Right cardiac atrium (tissue), 5 donors: ENCODE measurements around the gene TMEM63B. TPM values are rescaled to one million over a fixed set of nuclear protein-coding genes. Genes with fewer than 3 reads are reported as not detected.

Source experiments
- ATAC-seq, 2 donors: fragments of 200-7000 bp; cut with Tn5 transposase; one replicate each; pipeline versions ENCODE4 v1.8.0 to v1.9.1; 2020; ENCODE audit warnings: moderate library complexity in 2 of 2, mild to moderate bottlenecking in 1 of 2
- DNase-seq, 3 donors: peaks; one replicate each; pipeline ENCODE4 v3.0.0-alpha.2; 2020
- H3K27ac ChIP-seq: one replicate; pipeline ENCODE4 v1.5.1; 2013; ENCODE audit warnings: mild to moderate bottlenecking, low read length, control low read depth, moderate library complexity
- H3K27me3 ChIP-seq: one replicate; pipeline ENCODE4 v1.6.1; 2013; ENCODE audit not compliant: control insufficient read depth, insufficient read depth
- H3K4me1 ChIP-seq: one replicate; pipeline ENCODE4 v1.6.1; 2013; ENCODE audit warnings: low read length; ENCODE audit not compliant: control insufficient read depth, insufficient read depth
- H3K4me3 ChIP-seq: one replicate; pipeline ENCODE4 v1.5.1; 2013; ENCODE audit warnings: low read length, control low read depth
- H3K9me3 ChIP-seq: one replicate; pipeline ENCODE4 v1.6.1; 2013; ENCODE audit warnings: low read length; ENCODE audit not compliant: control insufficient read depth
- WGBS: extraction: QIAGEN DNeasy Blood & Tissue Kit; methylation state at CpG from one replicate; pipeline ENCODE4 v1.1.7; 2013; 5-methylcytosine and 5-hydroxymethylcytosine counted together
- intact Hi-C, 4 donors: fragments of 100-400 bp; cut with DNase I; formaldehyde crosslinking; loops; one replicate each; pipeline versions ENCODE4 v1.11.0 to v1.14.0; 2022 to 2023
- polyA plus RNA-seq: library from polyadenylated mRNA; stranded (reverse); fragments of 200-250 nt; gene quantifications from one replicate; pipeline ENCODE4 v1.2.3, GENCODE V29; 2013
- total RNA-seq, 4 donors: library from RNA; stranded (reverse); fragmentation: NEBNext Ultra II Directional; extraction: Animal tissue kit (Norgen Biotek cat#: 25700); gene quantifications; one replicate each; pipeline ENCODE4 v1.2.1, GENCODE V29; 2021
- donor health status: healthy with polysubstance abuse.
- donor health status: DM: no; HTN: yes; CAD: no.
- donor health status: DM: no; HTN: no; CAD: no.
- donor health status: DM: no; HTN: yes; CAD: no; lungs with severe emphysema.
- donor health status: DM: yes; HTN: yes; CAD: no.

TMEM63B gene
- total and polyA plus RNA-seq, 5 donors = 27.7 to 44.8 (median 43.3) TPM

- 71% methylated on average over 3 of the region's 3 CpGs for WGBS
- H3K9me3 ChIP-seq = no peaks in the 10 kb centered on the region
- H3K4me3 ChIP-seq = no peak overlapping the region
- no peak for ATAC-seq
- intact Hi-C loops = no loop called here
- no peak for DNase-seq
- H3K27me3 ChIP-seq = no peaks in the 10 kb centered on the region
- H3K4me1 ChIP-seq = peaks cover 20% of the 10 kb centered on the region
- no peak overlapping the region for H3K27ac ChIP-seq
Observed at GRCh38 chr6:44105993-44106740, 21.2 kb upstream of the TMEM63B start.

- no peaks in the 10 kb centered on the region for H3K27me3 ChIP-seq
- DNase-seq = no peak
- peaks cover 20% of the 10 kb centered on the region for H3K4me1 ChIP-seq
- 95% methylated on average over 5 of the region's 5 CpGs for WGBS
- intact Hi-C loops = no loop called here
- no peak for ATAC-seq
- no peak overlapping the region for H3K4me3 ChIP-seq
- H3K9me3 ChIP-seq = no peaks in the 10 kb centered on the region
- H3K27ac ChIP-seq = no peak overlapping the region
Observed at GRCh38 chr6:44107017-44107416, 20.3 kb upstream of the TMEM63B start.

GRCh38 chr6:44108471-44108870 lies 18.9 kb upstream of the TMEM63B start:
- no peak for DNase-seq
- Histone ChIP-seq H3K27me3 (no peaks in the 10 kb centered on the region), H3K9me3 (no peaks in the 10 kb centered on the region), H3K27ac (no peak overlapping the region), H3K4me1 (peaks cover 20% of the 10 kb centered on the region), H3K4me3 (no peak overlapping the region)
- no peak for ATAC-seq
- WGBS = 0% methylated on average over 1 of the region's 1 CpG
- intact Hi-C loops = no loop called here

GRCh38 chr6:44109212-44109611 lies 18.1 kb upstream of the TMEM63B start:
- Histone ChIP-seq H3K9me3 (no peaks in the 10 kb centered on the region), H3K27ac (peak overlapping the region; percentile 93), H3K4me1 (peaks cover 20% of the 10 kb centered on the region), H3K27me3 (no peaks in the 10 kb centered on the region), H3K4me3 (no peak overlapping the region)
- ATAC-seq (no peak), DNase-seq (no peak)
- 86% methylated on average over 10 of the region's 10 CpGs for WGBS
- intact Hi-C loops = no loop called here

DNA sequence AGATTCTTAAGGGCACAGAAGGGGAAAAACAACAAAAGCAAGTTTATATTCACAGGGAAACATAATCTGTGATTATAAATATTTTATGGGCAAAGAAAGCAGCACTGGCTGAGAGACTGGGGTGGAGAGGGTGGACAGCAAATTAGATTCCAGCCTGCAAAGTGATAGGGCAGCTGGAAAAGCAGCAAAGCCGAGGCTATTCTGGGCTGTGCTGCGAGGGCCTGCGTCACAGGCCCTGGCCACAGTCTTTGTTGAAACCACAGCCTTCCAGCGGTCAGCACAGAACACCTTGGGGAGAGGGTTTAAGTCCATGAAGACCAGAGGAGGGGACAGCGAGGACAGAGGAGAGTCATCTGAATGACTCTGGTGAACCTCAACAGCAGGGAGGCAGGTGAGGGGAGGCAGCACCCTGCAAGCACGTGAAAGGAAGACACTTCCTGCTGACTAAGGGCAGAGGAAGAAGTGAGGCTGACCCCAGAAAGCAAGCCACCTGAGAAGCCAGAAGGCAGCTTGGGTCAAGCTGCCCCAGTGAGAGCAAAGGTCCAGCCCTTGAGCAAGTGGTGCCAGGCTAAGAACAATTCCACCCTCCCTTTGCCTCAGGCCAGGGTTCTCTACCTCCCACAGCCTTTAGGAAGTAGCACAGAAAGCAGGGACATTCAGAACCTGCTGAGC lies 17.2 kb upstream of the TMEM63B start:
- 78% methylated on average over 6 of the region's 6 CpGs for WGBS
- intact Hi-C loops = no loop called here
- DNase-seq = peak in 1 of 3 donors; percentile 64
- ATAC-seq = peak; percentile 73
- Histone ChIP-seq H3K9me3 (no peaks in the 10 kb centered on the region), H3K4me1 (peaks cover 14% of the 10 kb centered on the region), H3K27me3 (no peaks in the 10 kb centered on the region), H3K27ac (peak overlapping the region; percentile 93), H3K4me3 (no peak overlapping the region)

- Histone ChIP-seq H3K9me3 (no peaks in the 10 kb centered on the region), H3K27me3 (no peaks in the 10 kb centered on the region), H3K4me1 (peaks cover 9% of the 10 kb centered on the region), H3K27ac (no peak overlapping the region), H3K4me3 (no peak overlapping the region)
- intact Hi-C loops = no loop called here
- WGBS = 94% methylated on average over 3 of the region's 3 CpGs
- no peak for ATAC-seq
- DNase-seq = no peak
Observed at GRCh38 chr6:44110966-44111365, 16.4 kb upstream of the TMEM63B start.

GRCh38 chr6:44111434-44112417 lies 15.6 kb upstream of the TMEM63B start:
- no peak for DNase-seq
- no peaks in the 10 kb centered on the region for H3K9me3 ChIP-seq
- WGBS = 69% methylated on average over 6 of the region's 6 CpGs
- H3K27ac ChIP-seq = no peak overlapping the region
- intact Hi-C loops = no loop called here
- H3K4me3 ChIP-seq = no peak overlapping the region
- no peaks in the 10 kb centered on the region for H3K27me3 ChIP-seq
- H3K4me1 ChIP-seq = peaks cover 6% of the 10 kb centered on the region
- ATAC-seq = no peak

GRCh38 chr6:44113414-44113813 lies 13.9 kb upstream of the TMEM63B start:
- Histone ChIP-seq H3K27me3 (no peaks in the 10 kb centered on the region), H3K4me1 (peaks cover 4% of the 10 kb centered on the region), H3K9me3 (no peaks in the 10 kb centered on the region), H3K4me3 (no peak overlapping the region), H3K27ac (no peak overlapping the region)
- WGBS = 56% methylated on average over 3 of the region's 3 CpGs
- intact Hi-C loops = no loop called here
- ATAC-seq (no peak), DNase-seq (no peak)

DNA sequence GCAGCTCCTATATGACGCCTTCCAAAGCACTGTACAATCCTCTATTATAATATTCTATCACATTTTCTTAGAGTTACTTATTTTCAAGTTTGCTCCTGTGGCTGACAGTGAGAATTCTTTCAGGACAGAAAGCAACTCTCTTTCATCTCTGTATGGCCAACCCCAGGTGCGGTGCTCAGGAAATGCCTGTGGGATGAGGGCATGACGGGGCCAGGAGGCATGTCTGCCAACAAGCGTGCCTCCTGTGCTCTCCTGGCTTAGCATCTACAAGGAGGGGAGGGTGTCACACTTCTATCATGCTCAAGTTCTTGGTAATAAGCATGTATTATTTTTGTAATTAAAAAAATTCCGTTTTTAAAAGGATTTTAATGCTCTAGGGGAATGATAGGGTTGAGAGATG lies 11.5 kb upstream of the TMEM63B start:
- Histone ChIP-seq H3K4me3 (no peak overlapping the region), H3K27me3 (no peaks in the 10 kb centered on the region), H3K27ac (no peak overlapping the region), H3K9me3 (no peaks in the 10 kb centered on the region), H3K4me1 (peaks cover 6% of the 10 kb centered on the region)
- intact Hi-C loops = no loop called here
- ATAC-seq = no peak
- 70% methylated on average over 5 of the region's 5 CpGs for WGBS
- no peak for DNase-seq

GRCh38 chr6:44116641-44117382 lies 10.5 kb upstream of the TMEM63B start:
- WGBS = 36% methylated on average over 4 of the region's 4 CpGs
- intact Hi-C loops = no loop called here
- no peak for ATAC-seq

More at GRCh38 chr6:44116641-44117382, 10.5 kb upstream of the TMEM63B start:
- no peak overlapping the region for H3K27ac ChIP-seq
- no peak overlapping the region for H3K4me3 ChIP-seq
- H3K4me1 ChIP-seq = peaks cover 8% of the 10 kb centered on the region
- H3K27me3 ChIP-seq = no peaks in the 10 kb centered on the region
- no peak for DNase-seq
- no peaks in the 10 kb centered on the region for H3K9me3 ChIP-seq
